GM19372 (cell line): ENCODE results near the gene TWF2.

Experiments
- ATAC-seq: cut with Tn5 transposase; IDR thresholded peaks from one replicate; pipeline ENCODE4 v1.9.1; 2021; ENCODE audit warnings: mild to moderate bottlenecking, low read depth, moderate library complexity; ENCODE audit not compliant: unreplicated experiment

The TWF2 gene

GRCh38 chr3:52186729-52187128 is 52.2 kb downstream of the TWF2 start:
- no peak for ATAC-seq

GRCh38 chr3:52185837-52186236 is 53.1 kb downstream of the TWF2 start:
- ATAC-seq, result no peak

- ATAC-seq, result no peak
Measured at GRCh38 chr3:52185311-52185710, 53.6 kb downstream of the TWF2 start.

- no peak for ATAC-seq
Measured at GRCh38 chr3:52184690-52185089, 54.3 kb downstream of the TWF2 start.

- ATAC-seq, result no peak
Measured at GRCh38 chr3:52183786-52184445, 55.0 kb downstream of the TWF2 start.

- ATAC-seq, result no peak
Measured at GRCh38 chr3:52182691-52183090, 56.3 kb downstream of the TWF2 start.

- no peak for ATAC-seq
Measured at GRCh38 chr3:52182196-52182595, 56.8 kb downstream of the TWF2 start.

GRCh38 chr3:52181543-52181942 is 57.4 kb downstream of the TWF2 start:
- ATAC-seq, result no peak
